Endothelial cell of hepatic sinusoid (primary cell): ENCODE data around the gene PSMG2.

Source experiments
- in situ Hi-C: cut with HindIII; loops from 2 replicates; pipeline ENCODE4 v1.10.0; 2017; ENCODE audit warnings: low sequenced_read_pairs

PSMG2 gene, protein sequence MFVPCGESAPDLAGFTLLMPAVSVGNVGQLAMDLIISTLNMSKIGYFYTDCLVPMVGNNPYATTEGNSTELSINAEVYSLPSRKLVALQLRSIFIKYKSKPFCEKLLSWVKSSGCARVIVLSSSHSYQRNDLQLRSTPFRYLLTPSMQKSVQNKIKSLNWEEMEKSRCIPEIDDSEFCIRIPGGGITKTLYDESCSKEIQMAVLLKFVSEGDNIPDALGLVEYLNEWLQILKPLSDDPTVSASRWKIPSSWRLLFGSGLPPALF

DNA sequence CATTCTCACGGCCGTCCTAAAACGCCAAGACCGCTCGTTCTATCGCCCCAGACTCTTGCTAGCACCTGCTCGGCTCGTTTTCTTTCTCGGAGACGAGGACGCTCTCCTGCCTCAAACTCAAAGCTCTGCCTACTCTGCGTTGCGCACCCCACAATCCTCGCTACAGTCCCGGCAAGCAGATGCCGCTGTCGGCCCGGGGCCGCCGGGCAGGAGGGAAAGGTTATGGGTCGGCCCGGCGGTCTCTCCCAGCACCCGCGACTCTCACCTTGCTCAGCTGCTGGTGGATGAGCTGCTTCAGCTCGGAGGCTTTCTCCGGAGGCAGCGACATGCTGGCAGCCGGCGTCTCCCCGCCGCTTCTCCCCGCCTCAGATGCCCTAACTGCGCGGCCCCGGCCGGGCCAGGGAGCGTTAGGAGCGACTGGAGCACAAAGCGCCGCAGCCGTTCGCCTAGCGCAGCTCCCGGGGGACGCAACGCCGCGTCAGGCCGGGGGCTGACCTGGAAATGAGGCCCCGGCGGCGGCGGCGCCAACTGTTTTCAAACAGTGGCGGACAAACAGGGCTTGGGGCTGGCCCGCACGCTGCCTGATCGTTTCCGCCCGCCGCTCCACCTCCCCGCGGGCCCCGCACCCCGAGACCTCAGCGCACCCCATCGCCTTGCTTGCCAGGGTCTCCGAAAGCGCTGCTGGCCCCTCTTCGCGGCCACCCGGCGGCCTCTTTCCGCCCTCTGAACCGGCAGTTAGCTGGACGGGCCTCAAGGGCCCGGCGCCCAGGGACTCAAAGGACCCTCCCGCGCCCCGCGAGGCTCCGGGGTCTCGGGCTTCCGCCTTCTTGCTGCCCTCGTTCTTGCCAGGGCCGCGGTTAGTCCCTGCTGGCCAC lies at the start of gene PSMG2, which contains the start of gene CEP76:
TSS of gene PSMG2 (plus strand) at position 822 of the 875 bp plus-strand sequence. CDS start 66 bp downstream, outside the sequence.
TSS of gene CEP76 (minus strand) at position 503 of the 875 bp plus-strand sequence. CDS start at position 328, 175 bp downstream.
- in situ Hi-C loops: no loop called here

DNA sequence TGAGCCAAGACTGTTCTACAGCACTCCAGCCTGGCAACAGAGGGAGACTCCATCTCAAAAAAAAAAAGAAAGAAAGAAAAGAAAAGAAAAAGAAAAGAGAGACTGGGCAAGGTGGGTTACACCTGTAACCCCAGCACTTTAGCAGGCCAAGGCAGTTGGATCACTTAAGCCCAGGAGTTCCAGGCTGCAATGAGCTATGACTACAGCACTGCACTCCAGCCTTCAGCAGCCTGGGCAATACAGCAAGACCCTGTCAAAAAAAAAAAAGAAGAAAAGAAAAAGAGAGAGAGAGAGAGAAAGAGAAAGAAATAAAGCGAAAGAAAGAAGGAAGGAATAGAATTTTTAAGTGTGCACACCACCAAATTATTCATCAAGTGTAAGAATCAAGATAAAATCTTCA lies 47.9 kb upstream of the PSMG2 start:
- in situ Hi-C loops: no loop called here

DNA sequence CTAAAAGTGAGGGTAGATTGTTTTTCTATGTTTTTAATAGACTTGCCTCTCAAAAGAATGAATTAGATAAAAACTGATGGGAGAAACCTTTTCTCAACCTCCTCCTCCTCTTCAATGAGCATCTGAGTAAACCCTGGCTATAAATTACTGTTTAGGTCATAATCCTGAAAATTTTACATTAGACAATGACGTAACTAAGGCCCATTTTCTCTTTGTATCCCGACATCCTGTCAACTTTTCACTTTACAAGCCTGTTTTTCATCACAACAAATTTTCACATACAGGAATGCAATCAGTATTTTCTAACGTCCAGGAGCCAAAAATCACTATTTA lies 46.3 kb upstream of the PSMG2 start:
- in situ Hi-C loops: no loop called here

DNA sequence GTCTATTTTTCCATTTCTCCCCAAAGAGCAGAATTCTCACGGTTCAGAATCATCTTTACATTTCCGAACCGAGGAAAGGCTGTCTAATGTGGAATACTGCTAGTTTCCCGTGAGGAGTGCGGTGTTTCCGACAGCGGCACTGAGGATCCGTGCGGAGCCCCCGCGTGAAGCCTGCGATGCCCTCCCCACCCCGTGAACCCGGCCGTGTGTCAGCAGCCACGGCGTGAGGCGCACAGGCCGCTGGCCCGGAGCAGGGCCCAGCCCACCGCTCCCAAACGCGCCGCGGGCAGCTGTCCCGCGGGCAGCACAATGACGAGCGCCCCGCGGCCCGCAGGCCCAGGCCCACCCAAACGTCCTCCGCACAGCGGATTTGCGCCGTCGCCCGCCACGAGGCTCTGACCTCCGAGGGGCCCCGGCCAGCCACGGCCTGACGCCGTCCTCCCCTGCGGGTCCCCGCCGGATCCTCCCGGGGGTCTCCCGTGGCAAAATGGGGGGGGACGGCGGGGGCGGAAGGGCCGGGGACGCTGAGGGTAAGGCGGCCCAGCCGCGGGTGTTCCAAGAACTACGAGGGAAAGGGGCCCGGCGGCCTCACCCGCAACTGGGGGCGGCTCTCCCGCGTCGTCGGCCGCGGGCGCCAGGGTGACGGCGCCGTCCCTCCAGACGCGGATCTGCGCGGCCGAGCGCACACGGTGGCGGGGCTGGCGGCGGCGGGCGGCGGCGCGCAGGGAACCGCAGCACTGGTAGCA lies 45.7 kb upstream of the PSMG2 start:
- in situ Hi-C loops: no loop called here

DNA sequence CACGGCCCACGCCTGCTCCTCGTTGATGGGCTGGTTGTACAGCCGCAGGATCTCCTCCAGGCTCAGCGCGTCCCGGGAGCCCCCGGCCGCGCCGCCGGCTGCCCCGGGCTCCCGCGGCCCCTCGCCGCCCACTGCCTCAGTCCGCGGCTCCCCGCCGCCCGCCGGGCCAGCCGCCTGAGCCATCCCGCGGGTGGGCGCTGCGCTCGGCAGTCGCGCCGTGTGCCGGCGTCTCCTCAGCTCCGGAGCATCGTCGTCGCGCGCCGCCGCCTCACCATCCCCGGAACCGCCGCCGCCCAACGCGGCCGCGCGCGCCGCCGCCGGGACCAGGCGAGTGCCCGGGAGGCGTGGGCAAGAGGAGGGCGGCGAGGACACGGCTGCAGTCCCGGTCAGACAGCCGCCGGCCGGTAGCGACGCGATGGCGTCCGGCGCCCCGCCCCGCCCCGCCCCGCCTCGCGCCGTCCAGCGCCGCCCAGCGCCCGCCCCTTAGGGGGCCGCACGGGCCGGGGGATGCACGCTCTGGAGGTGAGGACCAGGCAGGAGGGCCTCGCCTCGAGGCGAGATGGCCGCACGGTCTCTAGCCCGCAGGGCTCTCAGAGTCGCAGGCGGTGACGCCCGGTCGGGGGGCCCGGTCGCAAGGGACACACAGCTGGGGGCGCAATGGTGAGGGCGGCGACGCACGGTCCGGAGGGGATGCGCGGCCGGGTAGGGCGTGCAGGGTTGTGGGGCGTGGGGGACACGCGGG lies 45.0 kb upstream of the PSMG2 start, which contains the start of gene SPIRE1:
TSS of gene SPIRE1 (minus strand) at position 424 of the 742 bp plus-strand sequence. CDS start at position 183, 241 bp downstream.
- in situ Hi-C loops: no loop called here

DNA sequence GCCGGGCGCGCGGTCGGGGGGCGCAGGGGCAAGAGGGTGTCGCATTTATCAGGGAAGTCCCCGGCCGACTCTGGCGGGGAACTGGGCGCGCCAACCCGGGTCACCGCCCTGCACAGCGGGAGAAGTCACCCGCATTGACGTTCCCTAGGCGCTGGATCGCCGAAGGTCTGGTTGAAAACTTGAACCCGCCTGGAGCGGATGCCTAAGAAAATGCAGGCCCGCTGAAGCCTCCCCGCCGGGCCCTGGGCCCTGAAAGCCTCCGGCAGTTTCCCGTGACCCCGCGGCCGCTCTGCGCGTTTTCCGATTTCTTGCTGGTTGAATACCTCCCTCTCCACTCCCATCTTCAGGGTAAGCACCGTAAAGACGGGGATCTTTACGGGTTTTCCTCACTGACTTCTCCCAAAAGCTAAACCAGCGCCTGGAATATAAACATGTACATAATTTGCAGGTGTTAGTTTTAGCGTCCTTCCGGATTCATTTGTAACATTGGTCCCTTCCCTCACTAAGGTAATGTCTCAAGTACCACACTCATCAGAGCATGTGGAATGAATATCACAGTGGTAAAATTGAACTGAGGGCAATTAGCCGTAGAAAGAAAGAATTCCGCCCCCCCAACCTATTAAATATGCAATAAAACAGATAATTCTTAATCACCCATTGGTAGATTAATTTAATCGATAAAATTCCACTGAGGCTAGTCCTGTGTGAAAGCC lies 44.3 kb upstream of the PSMG2 start:
- in situ Hi-C loops: no loop called here

DNA sequence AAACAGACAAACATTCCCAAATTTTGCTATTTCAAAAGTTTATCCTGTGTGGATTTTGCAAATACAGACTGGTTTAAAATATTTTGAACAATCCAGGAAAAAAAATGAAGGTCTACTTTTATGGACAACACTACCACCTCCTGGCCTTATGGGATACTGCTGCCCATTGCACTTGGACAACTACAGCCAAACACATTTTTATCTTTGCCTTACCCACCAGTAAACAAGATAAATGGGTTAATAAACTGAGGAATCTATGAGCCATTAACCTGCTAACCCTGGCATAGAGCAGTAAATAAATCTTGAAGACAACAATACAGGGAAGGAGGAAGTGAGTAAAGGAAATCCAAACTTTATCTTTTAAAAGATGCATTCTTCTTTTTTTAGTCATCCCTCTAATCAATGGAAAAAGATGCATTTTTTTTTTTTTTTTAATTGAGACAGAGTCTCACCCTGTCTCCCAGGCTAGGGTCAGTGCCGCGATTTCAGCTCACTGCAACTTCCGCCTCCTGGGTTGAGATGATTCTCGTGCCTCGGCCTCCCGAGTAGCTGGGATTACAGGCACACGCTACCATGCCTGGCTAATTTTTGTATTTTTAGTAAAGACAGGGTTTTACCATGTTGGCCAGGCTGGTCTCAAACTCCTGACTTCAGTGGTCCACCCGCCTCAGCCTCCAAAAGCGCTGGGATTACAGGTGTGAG lies 42.8 kb upstream of the PSMG2 start:
- in situ Hi-C loops: no loop called here

DNA sequence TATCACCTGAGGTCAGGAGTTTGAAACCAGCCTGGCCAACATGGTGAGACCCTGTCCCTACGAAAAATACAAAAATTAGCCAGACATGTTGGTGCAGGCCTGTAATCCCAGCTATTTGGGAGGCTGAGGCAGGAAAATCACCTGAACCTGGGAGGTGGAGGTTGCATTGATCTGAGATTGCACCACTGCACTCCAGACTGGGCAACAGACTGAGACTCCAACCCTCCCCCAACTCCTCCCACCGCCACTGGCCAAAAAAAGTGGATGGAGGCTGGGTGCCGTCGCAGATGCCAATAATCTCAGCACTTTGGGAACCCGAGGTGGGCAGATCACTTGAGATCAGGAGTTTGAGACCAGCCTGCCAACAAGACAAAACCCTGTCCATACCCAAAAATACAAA lies 34.8 kb upstream of the PSMG2 start:
- in situ Hi-C loops: no loop called here

DNA sequence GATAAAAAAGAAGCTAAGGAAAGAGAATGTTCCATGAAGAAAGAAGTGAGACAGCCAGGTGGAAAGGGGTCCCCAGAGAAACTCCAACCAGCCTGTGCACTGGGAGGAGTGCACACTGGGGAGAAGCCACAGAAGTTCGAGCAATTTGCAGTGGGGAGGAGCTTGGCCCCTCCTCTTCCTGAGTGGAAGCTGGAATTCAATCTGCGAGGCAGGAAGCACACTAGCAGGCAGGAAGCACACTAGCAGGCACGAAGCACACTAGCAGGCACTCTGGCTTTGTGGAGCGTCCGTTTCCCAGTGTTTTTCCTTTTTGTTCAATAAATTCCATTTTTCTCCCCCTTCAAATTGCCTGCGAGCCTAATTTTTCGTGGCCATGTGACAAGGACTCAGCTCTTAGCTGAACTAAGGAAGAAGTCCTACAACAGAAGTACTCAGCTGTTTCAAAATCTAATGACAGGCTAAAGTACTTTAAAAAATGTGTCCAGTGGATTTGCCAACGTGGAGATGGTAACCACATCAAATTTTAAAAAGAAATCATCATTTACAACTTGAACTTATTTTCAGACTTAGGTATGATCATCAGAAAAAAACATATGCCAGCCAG lies 23.6 kb upstream of the PSMG2 start:
- in situ Hi-C loops: no loop called here

DNA sequence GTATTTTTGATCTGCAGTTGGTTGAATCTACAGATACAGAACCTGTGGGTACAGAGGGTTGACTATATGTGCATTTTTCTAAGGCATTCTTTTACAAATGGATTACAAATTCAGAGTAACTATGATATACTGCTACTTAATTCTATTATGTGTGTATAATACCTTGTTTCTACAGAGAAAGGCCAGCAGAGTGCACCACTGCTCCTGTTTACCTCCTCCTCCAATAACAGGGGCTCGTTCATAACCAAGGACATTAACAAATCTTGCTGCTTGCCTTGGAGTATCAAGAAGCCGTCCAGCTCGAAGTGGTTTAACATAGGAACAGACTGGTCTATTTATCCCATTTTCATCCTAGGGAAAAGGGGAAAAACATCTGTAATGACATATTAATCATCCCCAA lies 16.7 kb upstream of the PSMG2 start:
- in situ Hi-C loops: no loop called here

DNA sequence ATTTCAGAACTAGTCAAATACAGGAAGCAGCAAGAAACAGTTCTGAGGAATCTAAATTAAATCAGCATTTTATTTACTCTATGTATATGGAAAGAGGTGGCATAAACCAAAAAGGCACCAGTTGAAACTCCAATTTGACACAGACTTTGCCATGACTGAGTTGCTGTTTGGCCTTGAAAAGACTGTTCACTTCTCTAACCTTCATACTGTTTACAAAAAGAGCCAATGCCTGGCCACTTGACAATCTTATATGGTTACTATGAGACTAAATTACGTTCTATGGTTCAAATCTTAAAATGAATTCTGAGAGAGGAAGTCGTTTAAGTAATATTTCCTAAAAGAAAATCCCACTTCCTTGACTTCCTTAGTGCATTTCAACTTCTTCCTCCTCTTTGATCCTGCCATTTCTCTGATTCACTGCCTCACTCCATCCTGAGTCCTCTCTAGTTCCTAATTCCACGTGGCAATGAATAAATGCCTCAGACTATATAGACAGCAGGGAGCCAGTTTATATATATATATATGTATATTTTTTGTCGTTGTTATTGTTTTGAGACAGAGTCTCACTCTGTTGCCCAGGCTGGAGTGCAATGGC lies 13.5 kb upstream of the PSMG2 start:
- in situ Hi-C loops: no loop called here

DNA sequence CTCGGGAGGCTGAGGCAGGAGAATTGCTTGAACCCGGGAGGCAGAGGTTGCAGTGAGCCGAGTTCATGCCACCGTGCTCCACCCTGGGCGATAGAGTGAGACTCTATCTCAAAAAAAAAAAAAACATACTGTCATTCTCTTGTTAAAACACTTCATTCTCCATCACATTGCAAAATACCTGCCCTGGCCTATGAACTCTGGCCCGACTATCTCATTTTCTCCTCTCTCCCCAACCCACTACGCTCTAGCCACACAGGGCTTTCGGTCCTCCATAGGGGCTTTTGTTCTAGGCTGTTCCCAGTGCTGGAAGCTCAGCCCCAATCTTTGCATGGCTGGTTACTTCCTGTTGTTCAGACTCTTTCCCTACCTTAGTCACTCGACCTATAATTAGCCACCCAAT lies 10.6 kb upstream of the PSMG2 start:
- in situ Hi-C loops: no loop called here

DNA sequence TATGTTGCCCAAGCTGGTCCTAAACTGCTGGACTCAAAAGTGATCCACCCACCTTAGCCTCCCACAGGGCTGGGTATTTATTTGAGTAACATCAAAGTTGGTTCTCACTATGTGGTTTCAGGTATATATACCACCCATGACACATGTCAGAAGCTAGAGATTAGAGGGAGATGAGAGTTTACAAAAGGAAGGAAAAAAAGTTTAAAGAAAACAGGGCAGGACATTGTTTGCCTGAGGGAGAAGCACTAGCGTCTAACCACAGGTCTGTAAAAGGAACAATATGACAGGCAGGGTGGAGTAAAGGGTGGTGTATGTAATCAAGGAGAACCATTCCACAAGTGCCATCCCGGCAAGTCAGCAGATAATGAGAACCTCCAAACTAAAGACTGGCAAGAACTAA lies 8.8 kb upstream of the PSMG2 start:
- in situ Hi-C loops: no loop called here

DNA sequence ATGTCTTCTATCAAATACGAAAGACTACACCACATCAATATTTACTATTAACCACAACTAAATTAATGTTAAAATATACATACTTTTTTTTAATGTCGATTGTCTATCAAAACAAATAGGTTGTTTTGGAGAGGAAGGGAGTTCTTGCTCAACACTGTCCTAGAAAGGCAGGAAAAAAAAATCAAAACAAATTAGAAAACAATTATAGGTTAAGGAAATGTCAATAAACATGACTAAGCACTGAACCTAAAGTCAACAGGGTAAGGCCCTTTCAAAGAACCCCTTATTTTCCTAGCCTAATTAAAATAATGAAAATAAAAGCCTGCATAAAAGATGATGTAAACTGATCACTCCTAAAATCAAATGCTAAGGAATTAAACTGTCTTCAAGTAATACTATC lies 3.1 kb upstream of the PSMG2 start:
- in situ Hi-C loops: no loop called here

DNA sequence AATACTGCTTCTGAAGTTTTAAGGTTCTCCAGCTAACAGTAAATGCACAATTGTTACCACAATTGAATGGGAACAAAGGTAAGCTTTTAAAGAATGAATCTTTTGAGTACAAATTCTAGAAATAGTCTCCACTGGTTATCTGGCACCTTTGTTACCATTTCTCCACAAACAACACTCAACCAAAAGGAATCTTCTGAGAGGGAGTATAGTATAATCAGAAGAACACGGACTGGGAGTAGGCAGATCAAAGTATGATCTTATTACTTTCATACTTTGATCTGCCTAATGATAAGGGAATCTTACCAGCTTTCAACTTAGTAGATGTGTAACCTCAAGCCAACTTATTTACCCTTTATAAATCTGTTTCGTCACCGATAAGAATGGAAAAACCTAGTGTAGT lies 1.7 kb upstream of the PSMG2 start:
- in situ Hi-C loops: no loop called here

DNA sequence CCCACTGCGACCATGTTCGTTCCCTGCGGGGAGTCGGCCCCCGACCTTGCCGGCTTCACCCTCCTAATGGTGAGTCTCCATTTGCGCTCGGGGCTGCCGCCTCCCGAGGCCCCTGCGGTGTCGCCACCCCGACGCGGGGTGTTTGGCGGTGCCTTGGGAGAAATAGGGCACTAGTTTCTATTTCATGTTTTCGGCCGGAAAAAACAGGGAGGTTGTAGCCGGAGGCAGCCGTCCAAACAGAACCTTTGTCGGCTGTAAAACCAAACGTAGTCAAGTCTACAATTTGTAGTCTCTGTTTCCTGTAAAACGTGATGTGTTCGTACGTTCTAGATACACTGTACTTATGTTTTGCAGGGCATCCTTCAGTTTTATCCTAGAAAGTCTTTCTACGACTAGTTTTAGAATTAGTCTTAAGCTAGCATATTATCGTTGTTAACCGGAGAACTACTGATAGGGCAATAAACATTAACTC lies 290 bp downstream of the PSMG2 start:
- in situ Hi-C loops: no loop called here

DNA sequence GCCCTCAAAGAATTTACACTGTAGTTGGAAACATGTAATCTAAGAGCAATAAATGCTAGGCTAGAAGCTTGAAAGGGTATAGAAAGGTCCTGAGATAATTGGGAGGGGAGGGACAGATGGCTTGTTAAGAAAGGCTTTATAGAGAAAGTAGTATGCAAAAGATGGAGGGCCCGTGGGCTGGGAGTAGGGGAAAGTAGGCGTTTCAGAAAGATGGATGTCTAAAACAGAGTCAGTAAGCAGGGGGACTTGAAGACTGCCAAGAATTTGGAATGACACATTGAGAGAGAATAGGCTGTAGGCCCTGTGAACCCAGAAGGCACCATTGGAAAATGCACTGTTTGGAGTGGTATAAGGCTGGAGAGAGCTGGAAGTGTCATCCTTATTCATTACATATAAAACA lies 822 bp downstream of the PSMG2 start:
- in situ Hi-C loops: no loop called here

DNA sequence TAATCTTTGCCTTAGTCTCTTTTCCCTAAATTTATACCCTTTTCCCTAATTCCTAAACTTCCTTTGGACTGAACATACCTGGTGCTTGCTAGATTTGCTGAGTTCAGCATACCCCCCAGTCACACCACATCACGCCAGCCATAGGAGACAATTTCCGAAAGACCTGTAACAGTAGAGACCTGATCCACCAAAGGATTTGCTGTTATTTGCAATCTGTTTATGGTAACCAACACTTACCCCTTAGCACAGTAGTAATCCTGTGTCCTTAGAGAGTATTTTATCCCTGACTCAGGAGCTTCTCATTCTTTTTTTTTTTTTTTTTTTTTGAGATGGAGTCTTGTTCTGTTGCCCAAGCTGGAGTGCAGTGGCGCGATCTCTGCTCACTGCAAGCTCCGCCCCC lies 8.6 kb downstream of the PSMG2 start:
- in situ Hi-C loops: no loop called here
